Breast epithelium (tissue), 3 donors: ENCODE data around the gene RILP.

ENCODE experiments used
- POLR2A ChIP-seq: fragments of 450-650 bp; IDR thresholded peaks from one replicate; pipeline ENCODE4 v1.6.1; 2016; ENCODE audit warnings: antibody characterized with exemption, mild to moderate bottlenecking, moderate library complexity
- TF ChIP-seq, protein P1 (sequence below), 3 donors: fragments of 450-650 bp; IDR thresholded peaks; one replicate each; pipeline ENCODE4 v1.5.1; 2016 to 2017; ENCODE audit warnings: antibody characterized with exemption in 3 of 3, mild to moderate bottlenecking in 3 of 3, moderate library complexity in 3 of 3

DNA sequence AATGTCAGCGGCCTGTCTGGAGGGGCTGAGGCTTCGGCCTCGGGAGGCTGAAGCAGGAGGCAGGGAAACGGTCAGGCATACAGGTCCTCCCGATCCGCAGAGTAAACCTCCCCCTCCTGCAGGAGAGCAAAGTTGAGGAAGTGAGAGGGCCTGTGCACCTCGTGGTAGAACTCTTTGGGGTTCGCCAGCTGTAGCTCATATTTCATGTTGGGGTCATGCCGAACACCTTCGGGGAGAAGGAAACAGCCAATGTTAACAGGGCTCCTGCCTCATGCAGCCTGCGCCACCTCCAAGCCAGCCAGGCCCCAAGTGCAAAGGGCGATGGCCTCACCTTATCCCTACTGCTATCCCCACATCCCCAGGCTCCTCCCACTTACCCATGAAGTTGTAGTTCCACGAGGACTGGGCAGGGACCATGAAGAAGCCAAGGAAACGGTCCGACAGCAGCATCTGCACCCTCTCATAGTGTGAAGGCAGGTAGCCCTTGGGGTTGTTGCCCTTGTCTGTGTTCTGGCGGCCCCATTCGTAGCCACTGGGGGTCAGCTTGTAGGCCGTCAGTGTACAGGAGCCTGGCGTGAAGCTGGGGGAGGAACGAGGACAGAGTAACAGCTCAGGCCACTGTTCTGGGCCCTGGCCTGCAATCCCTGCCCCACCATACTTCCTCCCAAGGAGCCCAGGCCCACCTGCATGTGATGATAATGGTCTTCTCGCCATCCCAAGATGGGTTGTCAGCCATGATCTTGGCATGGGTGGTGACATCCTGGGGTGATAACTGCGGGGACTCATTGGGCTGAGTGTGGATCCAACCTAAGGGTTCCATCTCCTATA is 1.3 kb upstream of the RILP start:
- TF ChIP-seq POLR2A: no peak
- TF ChIP-seq, protein P1, sequence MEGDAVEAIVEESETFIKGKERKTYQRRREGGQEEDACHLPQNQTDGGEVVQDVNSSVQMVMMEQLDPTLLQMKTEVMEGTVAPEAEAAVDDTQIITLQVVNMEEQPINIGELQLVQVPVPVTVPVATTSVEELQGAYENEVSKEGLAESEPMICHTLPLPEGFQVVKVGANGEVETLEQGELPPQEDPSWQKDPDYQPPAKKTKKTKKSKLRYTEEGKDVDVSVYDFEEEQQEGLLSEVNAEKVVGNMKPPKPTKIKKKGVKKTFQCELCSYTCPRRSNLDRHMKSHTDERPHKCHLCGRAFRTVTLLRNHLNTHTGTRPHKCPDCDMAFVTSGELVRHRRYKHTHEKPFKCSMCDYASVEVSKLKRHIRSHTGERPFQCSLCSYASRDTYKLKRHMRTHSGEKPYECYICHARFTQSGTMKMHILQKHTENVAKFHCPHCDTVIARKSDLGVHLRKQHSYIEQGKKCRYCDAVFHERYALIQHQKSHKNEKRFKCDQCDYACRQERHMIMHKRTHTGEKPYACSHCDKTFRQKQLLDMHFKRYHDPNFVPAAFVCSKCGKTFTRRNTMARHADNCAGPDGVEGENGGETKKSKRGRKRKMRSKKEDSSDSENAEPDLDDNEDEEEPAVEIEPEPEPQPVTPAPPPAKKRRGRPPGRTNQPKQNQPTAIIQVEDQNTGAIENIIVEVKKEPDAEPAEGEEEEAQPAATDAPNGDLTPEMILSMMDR (IDR thresholded peaks at IDR 0.05): no peak
